ENCODE measurements around the gene SMIM45.

SMIM45 gene

GRCh38 chr22:41913842-41914534, 38.0 kb upstream of the SMIM45 start:
- TF ChIP-seq CTCF (conservative IDR thresholded peaks at IDR 0.05): no peak
- TF ChIP-seq ZFX (IDR thresholded peaks at IDR 0.05): no peak
- no peak overlapping the region for H3K27ac ChIP-seq

- no peak overlapping the region for H3K27ac ChIP-seq
- TF ChIP-seq CTCF (conservative IDR thresholded peaks at IDR 0.05) (no peak), ZFX (IDR thresholded peaks at IDR 0.05) (0 out of 2 replicates have a peak, but pooled peaks have one; percentile 19)
Observed at GRCh38 chr22:41914611-41915034, 37.3 kb upstream of the SMIM45 start.

DNA sequence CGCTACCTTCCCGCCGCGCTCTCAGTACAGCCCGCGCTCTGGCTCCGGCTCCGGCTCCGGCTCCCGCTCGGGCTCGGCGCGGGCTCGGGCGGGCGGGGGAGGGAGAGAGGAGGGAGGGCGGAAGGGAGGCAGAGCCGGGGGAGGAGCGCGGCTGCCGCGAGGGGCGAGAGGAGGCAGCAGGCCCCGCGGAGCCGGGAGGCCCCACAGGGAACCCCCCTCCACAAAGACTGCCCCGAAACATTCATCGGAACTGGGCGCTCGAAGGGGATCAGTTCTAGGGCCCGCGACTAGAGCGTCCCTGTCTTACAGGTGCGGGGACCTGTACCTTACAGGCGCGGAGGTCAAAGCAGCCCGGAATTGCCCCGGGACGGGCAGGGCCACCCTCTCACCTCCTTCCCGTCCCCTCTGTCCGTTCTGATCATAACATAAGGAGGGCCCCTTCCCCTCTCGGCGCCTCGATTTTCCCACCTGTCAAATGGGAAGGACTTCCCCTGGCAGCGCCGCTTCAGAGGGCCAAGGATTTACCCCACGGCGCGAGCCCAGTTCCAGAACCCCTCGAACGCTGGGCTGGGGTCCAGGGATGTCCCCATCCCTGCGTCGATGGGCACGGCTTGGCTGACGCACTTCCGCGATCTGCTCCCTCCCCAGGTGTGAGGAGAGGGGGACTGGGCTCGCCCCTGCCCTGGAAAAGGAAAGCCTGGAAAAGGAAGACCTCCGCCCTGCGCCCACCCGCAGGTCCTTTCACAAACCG, 36.7 kb upstream of the SMIM45 start, which contains the start of gene SHISA8:
SHISA8 (minus strand) TSS at position 40 of the 751 bp plus-strand sequence. CDS start 407 bp downstream, outside the sequence.
- H3K27ac ChIP-seq: no peak within 1 kb of the TSS
- TF ChIP-seq CTCF (conservative IDR thresholded peaks at IDR 0.05): no peak
- no peak for TF ChIP-seq ZFX (IDR thresholded peaks at IDR 0.05)

DNA sequence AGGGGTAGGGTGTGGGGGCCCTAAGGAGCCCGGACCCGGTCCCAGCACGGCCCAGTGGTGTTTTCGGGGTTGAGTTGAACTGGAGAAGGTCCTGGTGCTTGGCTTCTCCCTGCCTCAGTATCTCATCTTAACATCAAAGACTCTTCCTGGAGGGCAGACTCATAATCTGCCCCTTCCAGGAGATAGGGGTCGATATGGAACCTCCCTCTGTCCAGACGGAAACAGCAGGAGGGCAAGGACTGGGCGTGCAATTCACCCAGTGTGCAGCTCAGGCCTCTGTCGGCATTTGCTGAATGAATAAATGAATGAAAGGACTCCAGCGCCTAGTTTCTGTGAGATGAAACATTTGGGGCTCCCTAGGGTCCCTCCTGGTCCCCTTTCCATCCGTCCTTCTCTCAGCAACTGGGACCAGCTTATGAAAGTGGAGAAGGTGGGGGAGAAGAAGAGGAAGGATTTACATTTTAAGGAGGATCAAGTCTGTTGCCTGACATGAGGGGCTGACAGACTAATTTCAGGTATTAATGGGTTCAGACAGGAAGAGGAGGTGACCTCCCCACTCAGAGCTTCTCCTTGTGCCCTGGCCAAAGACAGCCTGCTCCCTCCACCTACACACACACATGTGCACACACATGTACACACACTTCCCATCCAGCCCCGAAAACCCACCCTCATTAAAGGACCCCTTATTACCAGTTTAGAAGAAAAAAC, 36.0 kb upstream of the SMIM45 start:
- no peak for TF ChIP-seq ZFX (IDR thresholded peaks at IDR 0.05)
- no peak for TF ChIP-seq CTCF (conservative IDR thresholded peaks at IDR 0.05)
- no peak overlapping the region for H3K27ac ChIP-seq

- H3K27ac ChIP-seq: no peak overlapping the region
- TF ChIP-seq CTCF (conservative IDR thresholded peaks at IDR 0.05): no peak
- TF ChIP-seq ZFX (IDR thresholded peaks at IDR 0.05): no peak
Observed at GRCh38 chr22:41916745-41917358, 35.1 kb upstream of the SMIM45 start.

DNA sequence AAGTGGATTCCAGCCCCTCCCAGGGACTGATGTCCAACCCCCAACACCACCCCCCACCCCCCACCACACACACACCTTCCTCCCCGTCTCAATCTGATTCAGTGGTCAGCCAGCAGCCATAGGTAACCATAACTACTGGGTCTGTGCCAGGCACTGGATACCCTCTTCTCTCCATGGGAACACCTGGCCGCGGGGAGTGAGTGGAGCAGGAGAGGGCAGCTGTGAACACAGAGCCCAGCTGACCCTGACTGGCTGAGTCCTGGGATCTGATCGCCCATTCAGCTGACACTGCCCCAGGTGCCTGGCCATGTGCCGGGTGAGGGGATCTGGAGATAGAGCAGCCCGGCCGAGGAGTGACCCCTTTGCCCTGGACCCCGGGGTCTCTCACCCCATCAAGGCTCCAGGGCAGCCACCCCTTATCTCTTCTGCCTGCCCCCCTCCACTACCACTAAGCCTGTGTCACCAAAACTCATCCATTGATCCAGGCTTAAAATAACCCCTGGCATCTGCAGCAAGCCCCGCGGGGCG, 34.5 kb upstream of the SMIM45 start:
- TF ChIP-seq ZFX (IDR thresholded peaks at IDR 0.05) (no peak), CTCF (conservative IDR thresholded peaks at IDR 0.05) (no peak)
- H3K27ac ChIP-seq: no peak overlapping the region

All from C4-2B (cell line).